PC-9 (cell line): ENCODE results near the gene SETDB2. TPM values are rescaled to one million over a fixed set of nuclear protein-coding genes. Genes with fewer than 3 reads are reported as not detected.

ENCODE experiments used
- BruUV-seq: library from RNA; stranded (reverse); fragments of 400-500 nt; replicated peaks from 2 replicates; lab custom pipeline; 2021; lab: Mats Ljungman, UMichigan
- CTCF ChIA-PET: fragments of 300-600 bp; sonication (Branson Sonifier 250); formaldehyde crosslinking; loops from one replicate; lab custom pipeline; 2022; ENCODE audit warnings: antibody characterized with exemption; lab: Charles Lee
- POLR2A ChIA-PET: fragments of 300-600 bp; sonication (Branson Sonifier 250); formaldehyde crosslinking; loops from one replicate; lab custom pipeline; 2022; ENCODE audit warnings: antibody characterized with exemption; ENCODE audit not compliant: unreplicated experiment; lab: Charles Lee
- DNase-seq, 2 experiments: peaks; one replicate each; pipeline versions ENCODE4 v3.0.0 to v3.0.0-alpha.2; 2015 to 2022; ENCODE audit warnings: mixed read lengths in 1 of 2
- H2AFZ ChIP-seq: fragments of 200-600 bp; sonication (generic); 2 replicates; pipeline ENCODE4 v1.8.1; 2017; ENCODE audit warnings: antibody characterized with exemption
- H3F3A ChIP-seq: fragments of 200-600 bp; sonication (generic); 2 replicates; pipeline ENCODE4 v1.8.1; 2017; ENCODE audit warnings: antibody characterized with exemption, mild to moderate bottlenecking, low read depth; ENCODE audit not compliant: insufficient read depth
- H3K27ac ChIP-seq: fragments of 200-600 bp; sonication (generic); 2 replicates; pipeline ENCODE4 v1.6.1; 2016; ENCODE audit warnings: mixed run types
- H3K27me3 ChIP-seq: fragments of 200-600 bp; sonication (generic); 2 replicates; pipeline ENCODE4 v1.6.1; 2016; ENCODE audit warnings: low read depth, mixed run types; ENCODE audit not compliant: insufficient read depth
- H3K36me3 ChIP-seq: fragments of 200-600 bp; sonication (generic); 2 replicates; pipeline ENCODE4 v1.6.1; 2016; ENCODE audit warnings: low read depth, mixed run types
- H3K4me1 ChIP-seq: fragments of 200-600 bp; sonication (generic); replicated peaks from 2 replicates; pipeline ENCODE4 v1.6.1; 2016; ENCODE audit warnings: mixed run types; ENCODE audit not compliant: insufficient read depth
- H3K4me2 ChIP-seq: fragments of 200-600 bp; sonication (generic); 2 replicates; pipeline ENCODE4 v1.6.1; 2017; ENCODE audit warnings: mixed run types
- H3K4me3 ChIP-seq: fragments of 200-600 bp; sonication (generic); 2 replicates; pipeline ENCODE4 v1.6.1; 2016; ENCODE audit warnings: mixed run types
- H3K79me2 ChIP-seq: fragments of 200-600 bp; sonication (generic); 2 replicates; pipeline ENCODE4 v1.6.1; 2017; ENCODE audit warnings: low read depth, mixed run types
- H3K9me2 ChIP-seq: fragments of 200-600 bp; sonication (generic); 2 replicates; pipeline ENCODE4 v1.8.1; 2017; ENCODE audit warnings: mild to moderate bottlenecking; ENCODE audit not compliant: insufficient read depth
- H3K9me3 ChIP-seq: fragments of 200-600 bp; sonication (generic); 2 replicates; pipeline ENCODE4 v1.8.1; 2016; ENCODE audit warnings: low read depth; ENCODE audit not compliant: insufficient read depth
- H4K20me1 ChIP-seq: fragments of 200-600 bp; sonication (generic); 2 replicates; pipeline ENCODE4 v1.8.1; 2017; ENCODE audit not compliant: insufficient read depth
- EZH2 ChIP-seq: fragments of 200-600 bp; sonication (generic); IDR thresholded peaks from 2 replicates; pipeline ENCODE4 v1.8.0; 2017; ENCODE audit warnings: antibody characterized with exemption, low read depth
- intact Hi-C: fragments of 100-400 bp; cut with micrococcal nuclease; formaldehyde crosslinking; loops from one replicate; pipeline ENCODE4 v1.10.0; 2022; ENCODE audit not compliant: unreplicated experiment
- total RNA-seq: library from RNA; stranded (reverse); gene quantifications from 2 replicates; pipeline ENCODE4 v1.2.3, GENCODE V29; 2021
- TF ChIP-seq, protein P1 (sequence below): fragments of 200-600 bp; sonication (generic); conservative IDR thresholded peaks from 2 replicates; pipeline ENCODE4 v1.6.1; 2017; ENCODE audit warnings: mixed run types, antibody characterized with exemption, mild to moderate bottlenecking, moderate library complexity

SETDB2 gene
- total RNA-seq, 1 experiment from 2014 or later, result 6.9 TPM

DNA sequence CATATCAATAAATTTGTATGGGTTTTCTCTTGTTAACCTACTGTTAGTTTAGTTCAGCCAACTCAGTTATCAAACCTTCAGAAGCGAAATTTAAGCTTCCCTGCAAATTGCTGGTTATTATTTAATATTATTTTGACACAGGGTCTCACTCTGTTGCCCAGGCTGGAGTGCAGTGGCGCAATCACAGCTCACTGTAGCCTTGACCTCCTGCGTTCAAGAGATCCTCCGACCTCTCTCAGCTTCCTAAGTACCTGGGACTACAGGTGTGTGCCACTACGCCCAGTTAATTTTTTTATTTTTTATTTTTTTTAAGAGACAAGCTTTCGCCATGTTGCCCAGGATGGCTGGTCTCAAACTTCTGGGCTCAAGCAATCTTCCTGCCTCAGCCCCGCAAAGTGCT lies 6.4 kb upstream of the SETDB2 start:
- intact Hi-C loops, result loop anchor here (1.0 kb wide), 2 partner anchors 136 to 170 kb away; no protein-coding TSS in a partner anchor
- no peaks in the 10 kb centered on the region for H3K27me3 ChIP-seq
- no peaks in the 10 kb centered on the region for H4K20me1 ChIP-seq
- H3K79me2 ChIP-seq, result no peaks in the 10 kb centered on the region
- no peak overlapping the region for H3K27ac ChIP-seq
- no peak for DNase-seq
- no peak for TF ChIP-seq EZH2
- TF ChIP-seq, protein P1, sequence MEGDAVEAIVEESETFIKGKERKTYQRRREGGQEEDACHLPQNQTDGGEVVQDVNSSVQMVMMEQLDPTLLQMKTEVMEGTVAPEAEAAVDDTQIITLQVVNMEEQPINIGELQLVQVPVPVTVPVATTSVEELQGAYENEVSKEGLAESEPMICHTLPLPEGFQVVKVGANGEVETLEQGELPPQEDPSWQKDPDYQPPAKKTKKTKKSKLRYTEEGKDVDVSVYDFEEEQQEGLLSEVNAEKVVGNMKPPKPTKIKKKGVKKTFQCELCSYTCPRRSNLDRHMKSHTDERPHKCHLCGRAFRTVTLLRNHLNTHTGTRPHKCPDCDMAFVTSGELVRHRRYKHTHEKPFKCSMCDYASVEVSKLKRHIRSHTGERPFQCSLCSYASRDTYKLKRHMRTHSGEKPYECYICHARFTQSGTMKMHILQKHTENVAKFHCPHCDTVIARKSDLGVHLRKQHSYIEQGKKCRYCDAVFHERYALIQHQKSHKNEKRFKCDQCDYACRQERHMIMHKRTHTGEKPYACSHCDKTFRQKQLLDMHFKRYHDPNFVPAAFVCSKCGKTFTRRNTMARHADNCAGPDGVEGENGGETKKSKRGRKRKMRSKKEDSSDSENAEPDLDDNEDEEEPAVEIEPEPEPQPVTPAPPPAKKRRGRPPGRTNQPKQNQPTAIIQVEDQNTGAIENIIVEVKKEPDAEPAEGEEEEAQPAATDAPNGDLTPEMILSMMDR, result no peak
- 0 out of 2 replicates have a peak, but pooled peaks cover under 1% of the 10 kb centered on the region for H3K4me1 ChIP-seq
- no peak overlapping the region for H2AFZ ChIP-seq
- no peaks in the 10 kb centered on the region for H3K9me3 ChIP-seq
- H3K9me2 ChIP-seq, result no peaks in the 10 kb centered on the region
- no TSS peak for BruUV-seq
- H3K4me3 ChIP-seq, result no peak overlapping the region
- ChIA-PET CTCF (interaction anchor here (0.6 to 0.7 kb wide), 2 partner anchors 690 to 1146 kb away, joined by 3 to 4 read pairs; no protein-coding TSS in a partner anchor), POLR2A (no interaction called here)
- no peaks in the 10 kb centered on the region for H3K36me3 ChIP-seq
- H3K4me2 ChIP-seq, result no peak overlapping the region
- no peaks in the 10 kb centered on the region for H3F3A ChIP-seq

DNA sequence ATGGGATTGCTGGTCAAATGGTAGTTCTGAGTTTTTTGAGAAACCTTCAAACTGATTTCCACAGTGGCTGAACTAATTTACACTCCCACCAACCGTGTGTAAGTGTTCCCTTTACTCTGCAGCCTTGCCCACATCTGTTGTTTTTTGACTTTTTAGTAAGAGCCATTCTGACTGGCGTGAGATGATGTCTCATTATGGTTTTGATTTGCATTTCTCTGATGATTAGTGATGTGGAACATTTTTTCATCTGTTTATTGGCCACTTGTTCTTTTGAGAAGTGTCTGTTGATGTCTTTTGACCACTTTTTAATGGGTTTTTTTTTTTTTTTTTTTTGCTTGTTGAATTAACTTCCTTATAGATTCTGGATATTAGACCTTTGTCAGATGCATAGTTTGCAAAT lies 4.5 kb upstream of the SETDB2 start:
- no peaks in the 10 kb centered on the region for H3K27me3 ChIP-seq
- H3K4me1 ChIP-seq, result 0 out of 2 replicates have a peak, but pooled peaks cover 6% of the 10 kb centered on the region
- no peaks in the 10 kb centered on the region for H3K9me3 ChIP-seq
- no peaks in the 10 kb centered on the region for H4K20me1 ChIP-seq
- H3K4me3 ChIP-seq, result no peak overlapping the region
- no peaks in the 10 kb centered on the region for H3K9me2 ChIP-seq
- no peak for DNase-seq
- no peak overlapping the region for H3K4me2 ChIP-seq
- TF ChIP-seq EZH2, result no peak
- TF ChIP-seq, protein P1, result no peak
- H3F3A ChIP-seq, result peaks cover 3% of the 10 kb centered on the region
- intact Hi-C loops, result loop anchor here (5.0 kb wide), 2 partner anchors 192 to 327 kb away; partner anchors contain the start of gene CDADC1
- H2AFZ ChIP-seq, result no peak overlapping the region
- CTCF ChIA-PET, result no interaction called here
- H3K79me2 ChIP-seq, result no peaks in the 10 kb centered on the region
- no peak overlapping the region for H3K27ac ChIP-seq
- POLR2A ChIA-PET, result no interaction called here
- no TSS peak for BruUV-seq
- H3K36me3 ChIP-seq, result no peaks in the 10 kb centered on the region

DNA sequence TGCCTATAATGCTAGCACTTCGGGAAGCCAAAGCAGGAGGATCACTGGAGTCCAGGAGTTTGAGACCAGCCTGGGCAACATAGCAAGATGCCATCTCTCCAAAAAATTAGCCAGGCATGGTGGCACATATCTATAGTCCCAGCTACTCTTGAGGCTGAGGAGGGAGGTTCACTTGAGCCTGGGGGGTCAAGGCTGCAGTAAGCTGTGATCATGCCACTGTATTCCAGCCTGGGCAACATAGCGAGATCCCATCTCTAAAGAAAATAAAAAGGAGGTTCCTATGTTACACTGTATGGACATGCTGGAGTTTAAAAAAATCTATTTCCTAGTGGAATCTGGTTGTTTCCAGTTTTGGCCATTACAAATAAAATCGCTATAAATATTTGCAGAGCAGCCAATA lies 2.8 kb upstream of the SETDB2 start:
- Histone ChIP-seq H3K4me3 (no peak overlapping the region), H3K9me3 (no peaks in the 10 kb centered on the region), H4K20me1 (no peaks in the 10 kb centered on the region), H2AFZ (no peak overlapping the region), H3K9me2 (no peaks in the 10 kb centered on the region), H3K4me1 (peaks cover 6% of the 10 kb centered on the region; the same call in 1 of the 2 replicates), H3K27me3 (no peaks in the 10 kb centered on the region), H3K79me2 (peaks cover 2% of the 10 kb centered on the region; the same call in 1 of the 2 replicates), H3K36me3 (no peaks in the 10 kb centered on the region), H3K27ac (no peak overlapping the region), H3K4me2 (no peak overlapping the region), H3F3A (peaks cover 20% of the 10 kb centered on the region)
- ChIA-PET CTCF (no interaction called here), POLR2A (no interaction called here)
- BruUV-seq, result no TSS peak
- TF ChIP-seq EZH2, result no peak
- TF ChIP-seq, protein P1, result no peak
- intact Hi-C loops, result loop anchor here (5.0 kb wide), 2 partner anchors 194 to 329 kb away; partner anchors contain the start of gene CDADC1
- no peak for DNase-seq
